Ovary (tissue), 9 donors: ENCODE data around the gene KL. TPM values are rescaled to one million over a fixed set of nuclear protein-coding genes. Genes with fewer than 3 reads are reported as not detected.

ENCODE experiments used
- DNase-seq, 5 donors: peaks; one replicate each; pipeline ENCODE4 v3.0.0-alpha.2; 2019 to 2020
- H3K27ac ChIP-seq, 2 donors: fragments of 200-600 bp; one replicate each; pipeline versions ENCODE4 v1.5.1 to v1.8.0; 2019 to 2022
- H3K27me3 ChIP-seq: fragments of 200-600 bp; one replicate; pipeline ENCODE4 v1.8.0; 2022
- H3K36me3 ChIP-seq: fragments of 200-600 bp; sonication (generic); one replicate; pipeline ENCODE4 v1.5.1; 2019
- H3K4me1 ChIP-seq: one replicate; pipeline ENCODE4 v1.8.1; 2013; ENCODE audit warnings: mild to moderate bottlenecking, moderate library complexity; ENCODE audit not compliant: insufficient read depth
- H3K4me3 ChIP-seq: fragments of 200-600 bp; sonication (generic); one replicate; pipeline ENCODE4 v1.5.1; 2017
- H3K9me3 ChIP-seq, 2 donors: fragments of 200-600 bp in 1 of 2; sonication (generic) in 1 of 2; one replicate each; pipeline versions ENCODE4 v1.5.1 to v1.8.1; 2013 to 2019; ENCODE audit warnings: mild to moderate bottlenecking in 1 of 2, moderate library complexity in 1 of 2
- CTCF ChIP-seq, 3 donors: fragments of 450-650 bp in 2 of 3; fragments of 200-600 bp in 1 of 3; IDR thresholded peaks; one replicate each; pipeline versions ENCODE4 v1.5.1 to v1.8.0; 2016 to 2022; ENCODE audit warnings: antibody characterized with exemption in 3 of 3, mild to moderate bottlenecking in 1 of 3
- EP300 ChIP-seq: sonication (generic); formaldehyde crosslinking; IDR thresholded peaks from one replicate; pipeline ENCODE4 v1.6.1; 2017; ENCODE audit warnings: antibody characterized with exemption
- POLR2A ChIP-seq: fragments of 450-650 bp; IDR thresholded peaks from one replicate; pipeline ENCODE4 v1.6.1; 2017; ENCODE audit warnings: antibody characterized with exemption, mild to moderate bottlenecking, moderate library complexity
- WGBS, 3 donors: extraction: QIAGEN DNeasy Blood & Tissue Kit in 1 of 3; methylation state at CpG; one replicate each; pipeline versions ENCODE4 v1.1.5 to v1.1.7; 2013 to 2017; 5-methylcytosine and 5-hydroxymethylcytosine counted together
- intact Hi-C, 4 donors: fragments of 100-400 bp; cut with DNase I; formaldehyde crosslinking; loops; one replicate each; pipeline versions ENCODE4 v1.11.0 to v1.15.1; 2022 to 2023
- polyA plus RNA-seq, 2 donors: library from polyadenylated mRNA; stranded (reverse); fragments of 200-250 nt in 1 of 2; fragments of 350-450 nt in 1 of 2; fragmentation: Illumina TruSeq in 1 of 2; extraction: RNeasy Lipid Tissue Mini Kit (QIAGEN cat#74804) in 1 of 2; gene quantifications; one replicate each; pipeline ENCODE4 v1.2.3, GENCODE V29; 2013 to 2014
- total RNA-seq, 7 donors: library from RNA; depleted of rRNA in 2 of 7; stranded (reverse); fragments of >200 nt in 2 of 7; fragmentation: NEBNext Ultra II Directional in 3 of 7; extraction: Animal tissue kit (Norgen Biotek cat#: 25700) in 3 of 7; gene quantifications; one replicate each; pipeline versions ENCODE4 v1.1.0 to v1.2.4, GENCODE V29; 2016 to 2023
- donor health status: DM: no; HTN: no; CAD: no; lungs with moderate emphysema.
- donor health status: DM: no; HTN: no; CAD: no.
- donor health status: Bipolar disorder and iron deficiency.
- donor health status: DM: yes; HTN: yes; CAD: no.
- donor health status: DM: no; HTN: no; CAD: no.
- donor health status: DM: yes; HTN: yes; CAD: no.

Gene KL
- total and polyA plus RNA-seq, 9 donors: 0.24 to 1.3 (median 0.55) TPM

DNA sequence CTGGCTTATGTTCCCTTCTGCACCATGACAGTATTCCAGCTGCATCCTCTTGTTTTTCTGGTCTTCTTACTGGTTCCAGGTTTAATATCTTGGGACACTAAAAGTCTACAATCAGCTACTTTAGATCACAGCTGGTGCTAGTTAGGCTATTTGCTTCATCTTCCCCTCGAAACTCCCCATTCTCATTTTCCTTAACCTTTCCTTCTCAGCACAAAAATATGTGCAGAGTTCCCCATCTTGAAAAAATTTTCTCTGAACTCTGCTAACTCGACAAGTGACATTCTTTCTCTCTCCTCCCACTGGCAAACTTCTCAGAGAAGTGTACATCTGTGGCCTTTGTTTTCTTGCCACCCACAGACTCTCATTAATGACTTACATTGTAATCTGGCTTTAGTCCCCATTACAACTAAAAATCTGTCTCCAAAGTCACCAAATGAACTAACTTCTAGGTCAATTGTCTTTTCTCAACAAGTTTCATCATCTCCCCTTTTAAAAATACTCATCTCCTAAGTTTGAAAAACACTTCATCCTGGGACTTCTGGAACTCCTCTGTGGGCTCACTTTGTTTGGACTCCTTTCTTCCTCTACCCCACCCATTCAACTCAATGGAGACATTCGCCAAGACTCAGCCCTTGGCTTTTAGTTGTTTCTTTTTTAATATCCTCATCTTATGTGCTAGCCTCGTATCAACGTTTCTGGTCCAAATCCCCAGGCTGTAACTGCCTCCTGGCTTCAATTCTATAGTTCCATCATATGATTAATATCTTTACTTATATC is 7.1 kb upstream of the KL start:
- intact Hi-C loops: no loop called here
- DNase-seq: no peak
- TF ChIP-seq EP300 (no peak), CTCF (IDR thresholded peaks at IDR 0.05) (no peak), POLR2A (no peak)
- H3K27me3 ChIP-seq: no peaks in the 10 kb centered on the region
- no peak overlapping the region for H3K27ac ChIP-seq
- 57 to 68% (median 66%) methylated on average over 5 of the region's 5 CpGs for WGBS, 3 donors
- no peaks in the 10 kb centered on the region for H3K36me3 ChIP-seq
- no peaks in the 10 kb centered on the region for H3K9me3 ChIP-seq
- H3K4me3 ChIP-seq: no peak overlapping the region
- H3K4me1 ChIP-seq: no peaks in the 10 kb centered on the region

DNA sequence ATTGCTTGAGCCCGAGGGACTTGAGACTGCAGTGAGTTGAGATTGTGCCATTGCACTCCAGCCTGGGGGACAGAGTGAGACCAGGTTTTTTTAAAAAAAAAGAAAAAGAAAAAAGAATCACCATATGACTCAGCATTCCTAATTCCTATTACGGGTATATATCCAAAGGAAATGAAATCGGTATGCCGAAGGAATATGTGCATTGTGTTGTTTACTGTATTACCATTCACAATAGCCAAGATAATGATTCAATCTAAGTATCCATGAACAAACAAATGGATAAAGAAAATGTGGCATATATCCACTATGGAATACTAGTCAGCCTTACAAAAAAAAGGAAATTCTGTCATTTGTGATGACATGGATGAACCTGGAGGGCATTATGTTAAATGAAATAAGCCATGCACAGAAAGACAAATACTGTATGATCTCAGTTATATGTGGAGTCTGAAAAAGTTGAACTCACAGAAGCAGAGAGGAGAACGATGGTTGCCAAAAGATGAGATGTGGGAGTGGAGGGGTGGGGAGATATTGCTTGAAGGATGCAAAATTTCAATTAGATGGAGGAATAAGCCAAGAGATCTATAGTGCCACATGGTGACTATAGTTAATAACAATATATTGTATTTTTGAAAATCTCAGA is 4.3 kb upstream of the KL start:
- peaks cover 4% of the 10 kb centered on the region for H3K4me1 ChIP-seq
- intact Hi-C loops: no loop called here
- H3K27me3 ChIP-seq: peaks cover 3% of the 10 kb centered on the region
- no peaks in the 10 kb centered on the region for H3K36me3 ChIP-seq
- peaks cover 0 to 5% of the 10 kb centered on the region in 2 donors for H3K9me3 ChIP-seq
- 67 to 70% (median 68%) methylated on average over 5 of the region's 5 CpGs for WGBS, 3 donors
- no peak for TF ChIP-seq POLR2A
- TF ChIP-seq EP300: no peak
- TF ChIP-seq CTCF (IDR thresholded peaks at IDR 0.05): no peak
- no peak for DNase-seq
- no peak overlapping the region for H3K27ac ChIP-seq
- no peak overlapping the region for H3K4me3 ChIP-seq

GRCh38 chr13:33014291-33014690 is 1.9 kb upstream of the KL start:
- no peak for TF ChIP-seq POLR2A
- TF ChIP-seq EP300: no peak
- TF ChIP-seq CTCF (IDR thresholded peaks at IDR 0.05): no peak
- Histone ChIP-seq H3K27me3 (peaks cover 3% of the 10 kb centered on the region), H3K9me3 (peaks cover 0 to 5% of the 10 kb centered on the region in 2 donors), H3K36me3 (no peaks in the 10 kb centered on the region), H3K4me1 (peaks cover 4% of the 10 kb centered on the region), H3K27ac (no peak overlapping the region), H3K4me3 (no peak overlapping the region)
- no peak for DNase-seq
- intact Hi-C loops: no loop called here
- 67 to 74% (median 74%) methylated on average over 4 of the region's 4 CpGs for WGBS, 3 donors

DNA sequence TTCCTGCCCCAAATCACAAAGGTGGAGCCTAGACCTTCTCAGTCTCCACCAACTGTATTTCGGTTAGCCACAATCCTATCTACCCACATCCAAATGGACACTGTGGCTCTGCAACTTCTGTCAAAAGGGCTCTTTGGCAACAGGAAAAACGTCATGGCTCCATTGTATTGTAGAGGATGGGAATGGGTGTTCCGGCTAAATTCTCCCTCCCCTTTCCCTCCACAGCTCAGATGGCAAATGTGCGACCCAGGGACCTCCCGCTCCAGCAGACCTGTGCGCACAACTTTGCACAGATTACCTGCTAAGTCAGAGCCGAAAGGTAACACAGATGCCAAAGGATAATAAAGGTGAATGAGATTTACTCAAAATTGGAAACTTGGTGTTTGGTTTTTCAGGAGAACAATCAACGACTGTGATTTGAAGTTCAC is 968 bp upstream of the KL start:
- no peak overlapping the region for H3K4me3 ChIP-seq
- intact Hi-C loops: no loop called here
- H3K27ac ChIP-seq: no peak overlapping the region

More for the DNA sequence above, 968 bp upstream of the KL start:
- H3K4me1 ChIP-seq: peaks cover 4% of the 10 kb centered on the region
- no peak for TF ChIP-seq EP300
- TF ChIP-seq CTCF (IDR thresholded peaks at IDR 0.05): no peak
- no peak for TF ChIP-seq POLR2A
- H3K27me3 ChIP-seq: peaks cover 3% of the 10 kb centered on the region
- H3K9me3 ChIP-seq: peaks cover 0 to 5% of the 10 kb centered on the region in 2 donors
- H3K36me3 ChIP-seq: no peaks in the 10 kb centered on the region
- 64 to 76% (median 69%) methylated on average over 8 of the region's 8 CpGs for WGBS, 3 donors
- DNase-seq: no peak
